Measurements from ENCODE around the gene PCMTD2. TPM values are rescaled to one million over a fixed set of nuclear protein-coding genes. Genes with fewer than 3 reads are reported as not detected.

Gene PCMTD2
- polyA plus RNA-seq, 4 donors = 131 to 194 (median 156) TPM

GRCh38 chr20:64238115-64238825, 17.3 kb upstream of the PCMTD2 start:
- no peak for DNase-seq (ENCODE audit: low read depth in 4 of 4, low spot score in 3 of 4)

GRCh38 chr20:64238851-64239387, 16.6 kb upstream of the PCMTD2 start:
- no peak for DNase-seq (ENCODE audit: low read depth in 4 of 4, low spot score in 3 of 4)

GRCh38 chr20:64239449-64240242, 15.9 kb upstream of the PCMTD2 start:
- DNase-seq (ENCODE audit: low read depth in 4 of 4, low spot score in 3 of 4) = no peak

GRCh38 chr20:64240243-64241015, 15.1 kb upstream of the PCMTD2 start:
- DNase-seq (ENCODE audit: low read depth in 4 of 4, low spot score in 3 of 4) = no peak

GRCh38 chr20:64241061-64241460, 14.5 kb upstream of the PCMTD2 start:
- DNase-seq (ENCODE audit: low read depth in 4 of 4, low spot score in 3 of 4) = no peak

- no peak for DNase-seq (ENCODE audit: low read depth in 4 of 4, low spot score in 3 of 4)
These were observed 13.3 kb upstream of the PCMTD2 start for GRCh38 chr20:64242003-64242796.

GRCh38 chr20:64242797-64243475, 12.6 kb upstream of the PCMTD2 start:
- DNase-seq (ENCODE audit: low read depth in 4 of 4, low spot score in 3 of 4) = no peak

GRCh38 chr20:64244281-64244805, 11.2 kb upstream of the PCMTD2 start:
- DNase-seq (ENCODE audit: low read depth in 4 of 4, low spot score in 3 of 4) = no peak

- no peak for DNase-seq (ENCODE audit: low read depth in 4 of 4, low spot score in 3 of 4)
These were observed 10.5 kb upstream of the PCMTD2 start for GRCh38 chr20:64244870-64245603.

- no peak for DNase-seq (ENCODE audit: low read depth in 4 of 4, low spot score in 3 of 4)
These were observed 9.6 kb upstream of the PCMTD2 start for GRCh38 chr20:64245746-64246595.

GRCh38 chr20:64246616-64247306, 8.8 kb upstream of the PCMTD2 start:
- DNase-seq (ENCODE audit: low read depth in 4 of 4, low spot score in 3 of 4) = no peak

- no peak for DNase-seq (ENCODE audit: low read depth in 4 of 4, low spot score in 3 of 4)
These were observed 8.3 kb upstream of the PCMTD2 start for GRCh38 chr20:64247307-64247618.

GRCh38 chr20:64247970-64248841, 7.3 kb upstream of the PCMTD2 start:
- no peak for DNase-seq (ENCODE audit: low read depth in 4 of 4, low spot score in 3 of 4)

- DNase-seq (ENCODE audit: low read depth in 4 of 4, low spot score in 3 of 4) = no peak
These were observed 5.5 kb upstream of the PCMTD2 start for GRCh38 chr20:64250027-64250426.

- no peak for DNase-seq (ENCODE audit: low read depth in 4 of 4, low spot score in 3 of 4)
These were observed 2.6 kb upstream of the PCMTD2 start for GRCh38 chr20:64253000-64253383.

GRCh38 chr20:64253443-64253842, 2.1 kb upstream of the PCMTD2 start:
- no peak for DNase-seq (ENCODE audit: low read depth in 4 of 4, low spot score in 3 of 4)
